IMR-90 (cell line): ENCODE data around the gene LYRM2. TPM values are rescaled to one million over a fixed set of nuclear protein-coding genes. Genes with fewer than 3 reads are reported as not detected.

Experiments
- ATAC-seq: fragments of 200-7000 bp; cut with Tn5 transposase; 2 replicates; pipeline ENCODE4 v1.9.1; 2020; ENCODE audit warnings: low read depth, mild to moderate bottlenecking, moderate library complexity
- BruUV-seq: library from RNA; stranded (reverse); fragments of 400-500 nt; replicated peaks from 2 replicates; lab custom pipeline; 2021; lab: Mats Ljungman, UMichigan
- CTCF ChIA-PET: fragments of 300-600 bp; formaldehyde crosslinking; extraction: SDS; loops from one replicate; lab custom pipeline; 2021; ENCODE audit warnings: antibody characterized with exemption; lab: Yijun Ruan, JAX
- POLR2A ChIA-PET: fragments of 300-600 bp; sonication (Branson Sonifier 250); formaldehyde crosslinking; loops from one replicate; lab custom pipeline; 2022; ENCODE audit warnings: antibody characterized with exemption; ENCODE audit not compliant: unreplicated experiment; lab: Charles Lee
- DNase-seq: peaks from one replicate; pipeline ENCODE4 v3.0.0; 2013
- H2AFZ ChIP-seq: replicated peaks from 2 replicates; pipeline ENCODE3; 2013; ENCODE audit warnings: low read length, mild to moderate bottlenecking; ENCODE audit not compliant: poor library complexity
- H2AK5ac ChIP-seq: 2 replicates; pipeline ENCODE4 v1.6.1; 2013; ENCODE audit warnings: low read depth, low read length, inconsistent platforms
- H2AK9ac ChIP-seq: replicated peaks from 2 replicates; pipeline ENCODE3; 2013; ENCODE audit warnings: mild to moderate bottlenecking, low read depth, low read length, moderate library complexity; ENCODE audit not compliant: poor library complexity
- H2BK120ac ChIP-seq: 2 replicates; pipeline ENCODE4 v1.6.1; 2013; ENCODE audit warnings: low read depth, low read length, inconsistent platforms
- H2BK15ac ChIP-seq: 3 replicates; pipeline ENCODE4 v1.6.1; 2013; ENCODE audit warnings: low read depth, low read length, inconsistent platforms
- H2BK20ac ChIP-seq: 2 replicates; pipeline ENCODE4 v1.6.1; 2013; ENCODE audit warnings: low read depth, mild to moderate bottlenecking, inconsistent platforms, low read length, moderate library complexity
- H2BK5ac ChIP-seq: 2 replicates; pipeline ENCODE4 v1.6.1; 2013; ENCODE audit warnings: mild to moderate bottlenecking, low read depth, low read length, inconsistent platforms; ENCODE audit not compliant: poor library complexity, severe bottlenecking
- H3K14ac ChIP-seq: replicated peaks from 2 replicates; pipeline ENCODE4 v1.6.1; 2013; ENCODE audit warnings: low read depth, low read length, inconsistent platforms
- H3K18ac ChIP-seq: 2 replicates; pipeline ENCODE4 v1.6.1; 2013; ENCODE audit warnings: low read depth, low read length, control low read depth
- H3K23ac ChIP-seq: 2 replicates; pipeline ENCODE4 v1.6.1; 2013; ENCODE audit warnings: low read depth, low read length, inconsistent platforms
- H3K27ac ChIP-seq: 2 replicates; pipeline ENCODE4 v1.5.1; 2013; ENCODE audit warnings: mild to moderate bottlenecking, control low read depth, low read length; ENCODE audit not compliant: insufficient read depth
- H3K27me3 ChIP-seq: 2 replicates; pipeline ENCODE4 v1.6.1; 2013; ENCODE audit warnings: low read length; ENCODE audit not compliant: control insufficient read depth, insufficient read depth
- H3K36me3 ChIP-seq: 2 replicates; pipeline ENCODE4 v1.6.1; 2013; ENCODE audit warnings: low read length, mixed read lengths; ENCODE audit not compliant: control insufficient read depth, insufficient read depth
- H3K4ac ChIP-seq: 2 replicates; pipeline ENCODE4 v1.6.1; 2013; ENCODE audit warnings: low read depth, low read length, inconsistent platforms
- H3K4me1 ChIP-seq: 2 replicates; pipeline ENCODE4 v1.6.1; 2013; ENCODE audit warnings: low read length, mixed read lengths; ENCODE audit not compliant: control insufficient read depth, insufficient read depth
- H3K4me2 ChIP-seq: 2 replicates; pipeline ENCODE4 v1.6.1; 2013; ENCODE audit warnings: low read depth, mild to moderate bottlenecking, control low read depth, low read length, moderate library complexity
- H3K4me3 ChIP-seq: 2 replicates; pipeline ENCODE4 v1.5.1; 2013; ENCODE audit warnings: low read depth, mild to moderate bottlenecking, control low read depth, low read length, moderate library complexity; ENCODE audit not compliant: insufficient read depth
- H3K56ac ChIP-seq: 2 replicates; pipeline ENCODE4 v1.6.1; 2013; ENCODE audit warnings: low read length, inconsistent platforms; ENCODE audit not compliant: insufficient read depth; ENCODE audit errors: extremely low read depth
- H3K79me1 ChIP-seq, 2 experiments: 2 replicates each; pipeline ENCODE4 v1.6.1; 2013; ENCODE audit warnings: low read length in 2 of 2, inconsistent platforms in 1 of 2, low read depth in 1 of 2
- H3K9ac ChIP-seq: 2 replicates; pipeline ENCODE4 v1.6.1; 2013; ENCODE audit warnings: low read depth, low read length, control low read depth
- H3K9me1 ChIP-seq: 2 replicates; pipeline ENCODE4 v1.6.1; 2013; ENCODE audit warnings: low read length, inconsistent platforms; ENCODE audit not compliant: insufficient read depth
- H3K9me3 ChIP-seq: 2 replicates; pipeline ENCODE4 v1.6.1; 2013; ENCODE audit warnings: low read length; ENCODE audit not compliant: control insufficient read depth, insufficient read depth
- H4K20me1 ChIP-seq: 2 replicates; pipeline ENCODE4 v1.6.1; 2013; ENCODE audit warnings: low read length, inconsistent platforms; ENCODE audit not compliant: insufficient read depth
- H4K5ac ChIP-seq: 2 replicates; pipeline ENCODE4 v1.6.1; 2013; ENCODE audit warnings: mild to moderate bottlenecking, low read depth, low read length, control low read depth
- H4K8ac ChIP-seq, 2 experiments: 2 replicates each; pipeline ENCODE4 v1.6.1; 2013; ENCODE audit warnings: low read depth in 2 of 2, low read length in 2 of 2, control low read depth in 1 of 2, inconsistent platforms in 1 of 2
- H4K91ac ChIP-seq: 2 replicates; pipeline ENCODE4 v1.6.1; 2013; ENCODE audit warnings: low read depth, low read length, inconsistent platforms; ENCODE audit not compliant: insufficient read depth
- BHLHE40 ChIP-seq: fragments of 150-350 bp; IDR thresholded peaks from 2 replicates; pipeline ENCODE4 v1.6.1; 2016; ENCODE audit warnings: mild to moderate bottlenecking, low read depth, low read length
- CEBPB ChIP-seq: IDR thresholded peaks from 2 replicates; pipeline ENCODE4 v1.6.1; 2012; ENCODE audit warnings: low read depth, low read length, improper control_type of control experiment
- CHD1 ChIP-seq: IDR thresholded peaks from 2 replicates; pipeline ENCODE4 v1.6.1; 2012; ENCODE audit warnings: low read depth, low read length, improper control_type of control experiment
- FOS ChIP-seq: fragments of 150-350 bp; IDR thresholded peaks from 2 replicates; pipeline ENCODE4 v1.6.1; 2016; ENCODE audit warnings: low read depth, low read length
- MAZ ChIP-seq: IDR thresholded peaks from 2 replicates; pipeline ENCODE4 v1.6.1; 2012; ENCODE audit warnings: low read depth, mild to moderate bottlenecking, low read length, improper control_type of control experiment, moderate library complexity, borderline replicate concordance
- MXI1 ChIP-seq: IDR thresholded peaks from 2 replicates; pipeline ENCODE4 v1.6.1; 2012; ENCODE audit warnings: low read depth, mild to moderate bottlenecking, low read length, moderate library complexity, borderline replicate concordance
- NFE2L2 ChIP-seq: fragments of 150-350 bp; IDR thresholded peaks from 2 replicates; pipeline ENCODE4 v1.6.1; 2016; ENCODE audit warnings: low read depth, mild to moderate bottlenecking, low read length
- POLR2A ChIP-seq: IDR thresholded peaks from 2 replicates; pipeline ENCODE4 v1.6.1; 2012; ENCODE audit warnings: mild to moderate bottlenecking, low read depth, low read length
- RAD21 ChIP-seq: IDR thresholded peaks from 2 replicates; pipeline ENCODE4 v1.6.1; 2012; ENCODE audit warnings: low read length, improper control_type of control experiment
- RCOR1 ChIP-seq: IDR thresholded peaks from 2 replicates; pipeline ENCODE4 v1.6.1; 2012; ENCODE audit warnings: mild to moderate bottlenecking, low read length, improper control_type of control experiment; ENCODE audit not compliant: insufficient replicate concordance
- RFX5 ChIP-seq: IDR thresholded peaks from 2 replicates; pipeline ENCODE4 v1.8.0; 2012; ENCODE audit warnings: low read depth, mild to moderate bottlenecking, low read length, moderate library complexity
- SMC3 ChIP-seq: fragments of 150-350 bp; IDR thresholded peaks from 2 replicates; pipeline ENCODE4 v1.6.1; 2016; ENCODE audit warnings: low read depth, mild to moderate bottlenecking, antibody characterized with exemption, low read length, moderate library complexity
- WGBS, 2 experiments: methylation state at CpG; one replicate each; pipeline versions ENCODE4 v1.1.5 to v1.1.7; 2013; ENCODE audit warnings: missing lambda C conversion rate in 2 of 2; ENCODE audit not compliant: insufficient read length in 1 of 2; ENCODE audit errors: extremely low coverage in 2 of 2; 5-methylcytosine and 5-hydroxymethylcytosine counted together
- dilution Hi-C: fragments of 300-500 bp; cut with HindIII; formaldehyde crosslinking; loops from one replicate; pipeline ENCODE4 v1.14.3; 2018; ENCODE audit warnings: low sequenced_read_pairs; ENCODE audit not compliant: unreplicated experiment
- in situ Hi-C: fragments of 300-500 bp; cut with MboI; formaldehyde crosslinking; loops from 3 replicates; pipeline ENCODE4 v1.14.3; 2019; ENCODE audit warnings: low sequenced_read_pairs, inconsistent platforms, mixed read lengths
- intact Hi-C: fragments of 100-400 bp; cut with micrococcal nuclease; formaldehyde crosslinking; loops from 2 replicates; pipeline ENCODE4 v1.10.0; 2022
- polyA plus RNA-seq, 3 experiments: library from polyadenylated mRNA; depleted of rRNA; stranded (reverse); fragments of >200 nt; gene quantifications; 2 replicates each; pipeline ENCODE4 v1.2.3, GENCODE V29; 2012; ENCODE audit warnings: low replicate concordance in 1 of 3
- total RNA-seq: library from RNA; depleted of rRNA; stranded (reverse); fragments of >200 nt; gene quantifications from 2 replicates; pipeline ENCODE4 v1.2.3, GENCODE V29; 2012
- TF ChIP-seq, protein P1 (sequence below): fragments of 150-350 bp; IDR thresholded peaks from 2 replicates; pipeline ENCODE4 v1.6.1; 2016; ENCODE audit warnings: low read depth, mild to moderate bottlenecking, low read length, moderate library complexity, borderline replicate concordance
- TF ChIP-seq, protein P2 (sequence below): fragments of 150-350 bp; IDR thresholded peaks from 2 replicates; pipeline ENCODE4 v1.6.1; 2017; ENCODE audit warnings: mild to moderate bottlenecking, antibody characterized with exemption, low read length, low read depth
- TF ChIP-seq, protein P3 (sequence below): conservative IDR thresholded peaks from 2 replicates; pipeline ENCODE4 v1.5.1; 2012; ENCODE audit warnings: mild to moderate bottlenecking, low read depth, low read length, improper control_type of control experiment

Gene LYRM2
- total and polyA plus RNA-seq, 2 of the 4 experiments (the other 2 are of a cell fraction), result 14.0 to 24.0 TPM

DNA sequence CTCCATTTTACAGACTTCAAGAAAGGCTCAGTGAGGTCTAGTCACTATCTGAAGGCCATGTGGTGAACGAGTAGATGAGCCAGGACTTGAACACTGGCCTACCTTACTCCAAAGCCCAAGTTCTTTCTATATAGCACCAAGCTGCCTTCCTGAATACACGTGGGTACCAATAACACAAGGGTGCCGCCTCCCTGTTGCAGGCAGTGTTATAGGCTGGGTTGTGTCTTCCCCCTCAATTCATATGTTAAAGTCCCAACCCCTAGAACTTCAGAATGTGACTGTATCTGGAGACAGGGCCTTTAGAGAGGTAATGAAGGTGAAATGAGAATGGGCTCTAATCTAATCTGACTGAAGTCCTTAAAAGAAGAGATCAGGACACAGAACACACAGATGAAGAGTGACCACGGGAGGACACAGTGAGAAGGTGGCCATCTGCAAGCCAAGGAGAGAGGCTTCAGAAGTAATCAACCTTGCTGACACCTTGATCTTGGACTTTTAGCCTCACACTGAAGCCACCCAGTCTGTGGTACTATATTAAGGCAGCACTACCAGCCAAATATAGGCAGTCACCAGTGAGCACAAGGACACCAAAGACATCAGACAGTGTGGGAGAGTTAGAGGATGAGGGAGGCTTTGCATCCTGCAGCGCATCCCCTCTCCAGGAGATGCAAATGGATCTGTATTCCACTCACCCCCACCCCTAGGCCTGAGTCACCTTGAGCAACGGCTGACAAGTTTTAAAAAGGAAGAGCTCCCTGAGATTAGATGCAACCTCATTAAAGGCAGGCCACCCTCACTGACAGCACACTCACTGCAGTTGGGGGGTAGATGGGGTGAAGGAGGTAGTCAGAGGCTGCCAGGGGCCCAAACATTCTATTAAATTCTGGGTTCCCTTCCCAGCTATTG is 40.9 kb upstream of the LYRM2 start:
- BruUV-seq, result no TSS peak
- peaks cover 3% of the 10 kb centered on the region for H3K9me1 ChIP-seq
- intact Hi-C loops, result no loop called here
- no peak overlapping the region for H3K56ac ChIP-seq
- WGBS, 2 experiments, result no CpG with 5 or more reads among the region's 6 CpGs
- dilution Hi-C loops, result no loop called here
- no peak overlapping the region for H3K4me2 ChIP-seq
- no peak overlapping the region for H3K9ac ChIP-seq
- no peak overlapping the region for H4K5ac ChIP-seq
- ATAC-seq (no peak), DNase-seq (no peak)
- no peak overlapping the region for H2BK20ac ChIP-seq
- H2BK15ac ChIP-seq, result no peak overlapping the region
- no peaks in the 10 kb centered on the region for H3K79me1 ChIP-seq
- CTCF ChIA-PET, result no interaction called here
- H2AFZ ChIP-seq, result no peak overlapping the region
- no peak overlapping the region for H3K27ac ChIP-seq
- H3K23ac ChIP-seq, result no peak overlapping the region
- H3K9me3 ChIP-seq, result no peaks in the 10 kb centered on the region
- POLR2A ChIA-PET, result no interaction called here
- H4K20me1 ChIP-seq, result no peaks in the 10 kb centered on the region
- H2AK9ac ChIP-seq, result no peak overlapping the region
- in situ Hi-C loops, result no loop called here
- no peak overlapping the region for H4K8ac ChIP-seq
- no peak overlapping the region for H3K4me3 ChIP-seq
- no peak overlapping the region for H4K91ac ChIP-seq
- H3K14ac ChIP-seq, result no peak overlapping the region
- H3K4me1 ChIP-seq, result peaks cover 3% of the 10 kb centered on the region; the same call in 1 of the 2 replicates
- H2AK5ac ChIP-seq, result no peak overlapping the region
- H2BK120ac ChIP-seq, result no peak overlapping the region
- no peak overlapping the region for H3K18ac ChIP-seq
- no peaks in the 10 kb centered on the region for H3K27me3 ChIP-seq
- H2BK5ac ChIP-seq, result no peak overlapping the region
- H3K4ac ChIP-seq, result no peak overlapping the region
- peaks cover 49% of the 10 kb centered on the region for H3K36me3 ChIP-seq
- TF ChIP-seq, protein P1, sequence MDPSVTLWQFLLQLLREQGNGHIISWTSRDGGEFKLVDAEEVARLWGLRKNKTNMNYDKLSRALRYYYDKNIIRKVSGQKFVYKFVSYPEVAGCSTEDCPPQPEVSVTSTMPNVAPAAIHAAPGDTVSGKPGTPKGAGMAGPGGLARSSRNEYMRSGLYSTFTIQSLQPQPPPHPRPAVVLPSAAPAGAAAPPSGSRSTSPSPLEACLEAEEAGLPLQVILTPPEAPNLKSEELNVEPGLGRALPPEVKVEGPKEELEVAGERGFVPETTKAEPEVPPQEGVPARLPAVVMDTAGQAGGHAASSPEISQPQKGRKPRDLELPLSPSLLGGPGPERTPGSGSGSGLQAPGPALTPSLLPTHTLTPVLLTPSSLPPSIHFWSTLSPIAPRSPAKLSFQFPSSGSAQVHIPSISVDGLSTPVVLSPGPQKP, result no peak
- TF ChIP-seq FOS (no peak), CEBPB (no peak), SMC3 (no peak), BHLHE40 (no peak), RAD21 (no peak), RCOR1 (no peak), NFE2L2 (no peak), MAZ (no peak), RFX5 (no peak), CHD1 (no peak), MXI1 (no peak), POLR2A (no peak)
- TF ChIP-seq, protein P2, sequence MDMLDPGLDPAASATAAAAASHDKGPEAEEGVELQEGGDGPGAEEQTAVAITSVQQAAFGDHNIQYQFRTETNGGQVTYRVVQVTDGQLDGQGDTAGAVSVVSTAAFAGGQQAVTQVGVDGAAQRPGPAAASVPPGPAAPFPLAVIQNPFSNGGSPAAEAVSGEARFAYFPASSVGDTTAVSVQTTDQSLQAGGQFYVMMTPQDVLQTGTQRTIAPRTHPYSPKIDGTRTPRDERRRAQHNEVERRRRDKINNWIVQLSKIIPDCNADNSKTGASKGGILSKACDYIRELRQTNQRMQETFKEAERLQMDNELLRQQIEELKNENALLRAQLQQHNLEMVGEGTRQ, result no peak
- TF ChIP-seq, protein P3, sequence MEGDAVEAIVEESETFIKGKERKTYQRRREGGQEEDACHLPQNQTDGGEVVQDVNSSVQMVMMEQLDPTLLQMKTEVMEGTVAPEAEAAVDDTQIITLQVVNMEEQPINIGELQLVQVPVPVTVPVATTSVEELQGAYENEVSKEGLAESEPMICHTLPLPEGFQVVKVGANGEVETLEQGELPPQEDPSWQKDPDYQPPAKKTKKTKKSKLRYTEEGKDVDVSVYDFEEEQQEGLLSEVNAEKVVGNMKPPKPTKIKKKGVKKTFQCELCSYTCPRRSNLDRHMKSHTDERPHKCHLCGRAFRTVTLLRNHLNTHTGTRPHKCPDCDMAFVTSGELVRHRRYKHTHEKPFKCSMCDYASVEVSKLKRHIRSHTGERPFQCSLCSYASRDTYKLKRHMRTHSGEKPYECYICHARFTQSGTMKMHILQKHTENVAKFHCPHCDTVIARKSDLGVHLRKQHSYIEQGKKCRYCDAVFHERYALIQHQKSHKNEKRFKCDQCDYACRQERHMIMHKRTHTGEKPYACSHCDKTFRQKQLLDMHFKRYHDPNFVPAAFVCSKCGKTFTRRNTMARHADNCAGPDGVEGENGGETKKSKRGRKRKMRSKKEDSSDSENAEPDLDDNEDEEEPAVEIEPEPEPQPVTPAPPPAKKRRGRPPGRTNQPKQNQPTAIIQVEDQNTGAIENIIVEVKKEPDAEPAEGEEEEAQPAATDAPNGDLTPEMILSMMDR, result no peak
